Measurements from ENCODE around the gene ATP11B.
"Not testable (repeated sequence)": the region's sequence is repeated elsewhere in the genome, so short reads cannot be mapped to it uniquely, and the experiment has no call there.

Gene ATP11B

GRCh38 chr3:182821221-182821981, 28.1 kb downstream of the ATP11B start:
- DNase-seq (ENCODE audit: low spot score in 2 of 2), result no peak
- peaks cover 25% of the 10 kb centered on the region for H3K36me3 Mint-ChIP-seq (ENCODE audit: insufficient read depth)
- H3K4me3 Mint-ChIP-seq, result no peak overlapping the region
- no peaks in the 10 kb centered on the region for H3K9me3 Mint-ChIP-seq
- H3K27ac Mint-ChIP-seq (ENCODE audit: low read depth), result no peak overlapping the region
- no peaks in the 10 kb centered on the region for H3K27me3 Mint-ChIP-seq
- ATAC-seq (replicated peaks; ENCODE audit: extremely low read depth, poor library complexity, severe bottlenecking), result no peak
- H3K4me1 Mint-ChIP-seq, result peaks cover 35% of the 10 kb centered on the region

- not testable (repeated sequence) for H3K9me3 Mint-ChIP-seq; H3K27ac Mint-ChIP-seq (ENCODE audit: low read depth); H3K4me3 Mint-ChIP-seq; ATAC-seq (replicated peaks; ENCODE audit: extremely low read depth, poor library complexity, severe bottlenecking); DNase-seq (ENCODE audit: low spot score in 2 of 2); H3K27me3 Mint-ChIP-seq
- Mint-ChIP-seq H3K36me3 (ENCODE audit: insufficient read depth) (peaks cover 26% of the 10 kb centered on the region), H3K4me1 (peaks cover 42% of the 10 kb centered on the region)
Observed at GRCh38 chr3:182822260-182822659, 29.0 kb downstream of the ATP11B start.

- DNase-seq (ENCODE audit: low spot score in 2 of 2), result no peak
- Mint-ChIP-seq H3K9me3 (no peaks in the 10 kb centered on the region), H3K27me3 (no peaks in the 10 kb centered on the region), H3K4me3 (no peak overlapping the region), H3K4me1 (peaks cover 36% of the 10 kb centered on the region), H3K27ac (ENCODE audit: low read depth) (peak overlapping the region; percentile 12), H3K36me3 (ENCODE audit: insufficient read depth) (peaks cover 30% of the 10 kb centered on the region)
- ATAC-seq (replicated peaks; ENCODE audit: extremely low read depth, poor library complexity, severe bottlenecking), result no peak
Observed at GRCh38 chr3:182824957-182825356, 31.7 kb downstream of the ATP11B start.

DNA sequence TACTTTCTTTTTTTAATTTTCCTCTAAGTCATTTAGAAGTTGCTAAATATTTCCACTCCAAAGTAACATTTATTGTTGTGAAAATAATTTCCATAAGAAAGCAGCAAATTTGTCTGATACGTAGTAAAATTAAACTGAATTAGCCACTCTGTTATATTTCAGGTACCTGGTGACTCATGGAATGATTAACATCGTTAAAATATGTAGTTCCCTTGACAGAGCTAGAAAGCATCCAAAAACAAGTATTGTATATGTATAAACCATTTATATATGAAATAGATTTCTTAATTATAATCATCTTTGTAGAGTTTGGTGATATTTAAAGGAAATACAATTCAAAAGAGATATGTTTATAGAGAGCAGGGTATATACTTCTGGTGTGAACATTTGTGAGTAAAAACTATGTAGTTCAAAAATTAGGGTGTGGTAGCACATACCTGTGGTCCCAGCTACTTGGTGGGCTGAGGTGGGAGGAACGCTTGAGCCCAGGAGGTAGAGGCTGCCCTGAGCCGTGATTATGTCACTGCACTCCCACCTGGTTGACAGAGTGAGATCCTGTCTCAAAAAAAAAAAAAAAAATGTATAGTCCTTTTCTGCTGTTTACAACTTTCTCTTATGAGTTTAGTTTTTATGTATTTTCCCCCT, 36.6 kb downstream of the ATP11B start:
- ATAC-seq (replicated peaks; ENCODE audit: extremely low read depth, poor library complexity, severe bottlenecking) (no peak), DNase-seq (ENCODE audit: low spot score in 2 of 2) (no peak)
- peaks cover 45% of the 10 kb centered on the region for H3K36me3 Mint-ChIP-seq (ENCODE audit: insufficient read depth)
- H3K27ac Mint-ChIP-seq (ENCODE audit: low read depth), result no peak overlapping the region
- H3K4me3 Mint-ChIP-seq, result no peak overlapping the region
- no peaks in the 10 kb centered on the region for H3K27me3 Mint-ChIP-seq
- no peaks in the 10 kb centered on the region for H3K9me3 Mint-ChIP-seq
- H3K4me1 Mint-ChIP-seq, result peaks cover 32% of the 10 kb centered on the region

DNA sequence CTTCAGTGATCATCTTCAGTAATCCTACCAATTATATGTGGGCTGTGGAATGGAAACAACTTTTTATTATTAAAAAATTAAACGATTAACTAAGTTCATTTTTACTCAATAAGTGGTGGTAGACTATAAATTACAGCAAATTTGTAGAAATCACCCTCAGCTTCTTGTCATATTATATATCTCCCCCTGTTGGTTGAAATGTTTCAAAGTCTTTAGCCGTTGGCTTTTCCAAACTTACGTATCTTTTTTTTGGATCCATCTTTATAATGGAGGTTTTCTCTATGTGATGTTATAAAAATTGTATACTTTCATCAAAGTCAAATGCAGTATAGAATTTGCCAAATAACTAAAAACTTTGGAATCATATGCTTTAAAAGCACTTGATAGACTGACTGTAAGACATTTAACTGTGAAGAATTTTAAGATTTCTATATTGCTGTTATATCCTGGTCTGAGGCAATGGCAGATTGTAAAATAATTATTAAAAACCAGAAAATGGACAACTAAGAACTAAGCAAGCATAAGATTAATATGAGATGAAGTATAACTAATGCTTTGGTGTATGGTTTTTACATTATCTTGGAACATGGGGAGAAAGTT, 44.7 kb downstream of the ATP11B start:
- no peak for ATAC-seq (replicated peaks; ENCODE audit: extremely low read depth, poor library complexity, severe bottlenecking)
- peak overlapping the region; percentile 38 for H3K27ac Mint-ChIP-seq (ENCODE audit: low read depth)
- H3K9me3 Mint-ChIP-seq, result no peaks in the 10 kb centered on the region
- DNase-seq (ENCODE audit: low spot score in 2 of 2), result no peak
- H3K4me1 Mint-ChIP-seq, result peaks cover 11% of the 10 kb centered on the region
- peaks cover 51% of the 10 kb centered on the region for H3K36me3 Mint-ChIP-seq (ENCODE audit: insufficient read depth)
- no peaks in the 10 kb centered on the region for H3K27me3 Mint-ChIP-seq
- no peak overlapping the region for H3K4me3 Mint-ChIP-seq

DNA sequence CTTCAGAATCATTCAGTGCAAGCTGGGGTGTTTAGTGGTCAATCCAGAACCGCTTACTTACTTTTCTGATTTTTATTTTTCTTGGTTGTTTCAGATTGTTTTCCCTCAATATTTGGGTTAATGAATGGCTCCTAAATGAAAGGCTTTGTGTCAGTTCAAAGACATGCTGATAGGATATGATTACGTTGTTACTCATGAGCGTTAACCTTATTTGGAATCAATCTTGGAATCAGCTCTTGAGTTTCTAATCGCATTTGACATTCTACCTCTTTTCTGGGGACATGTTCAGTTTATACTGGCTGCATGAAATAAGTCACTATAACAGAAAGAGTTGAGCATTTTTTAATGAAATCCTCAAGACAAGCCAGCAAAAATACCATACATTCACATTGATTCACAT, 50.2 kb downstream of the ATP11B start:
- peaks cover 58% of the 10 kb centered on the region for H3K36me3 Mint-ChIP-seq (ENCODE audit: insufficient read depth)
- ATAC-seq (replicated peaks; ENCODE audit: extremely low read depth, poor library complexity, severe bottlenecking), result no peak

DNA sequence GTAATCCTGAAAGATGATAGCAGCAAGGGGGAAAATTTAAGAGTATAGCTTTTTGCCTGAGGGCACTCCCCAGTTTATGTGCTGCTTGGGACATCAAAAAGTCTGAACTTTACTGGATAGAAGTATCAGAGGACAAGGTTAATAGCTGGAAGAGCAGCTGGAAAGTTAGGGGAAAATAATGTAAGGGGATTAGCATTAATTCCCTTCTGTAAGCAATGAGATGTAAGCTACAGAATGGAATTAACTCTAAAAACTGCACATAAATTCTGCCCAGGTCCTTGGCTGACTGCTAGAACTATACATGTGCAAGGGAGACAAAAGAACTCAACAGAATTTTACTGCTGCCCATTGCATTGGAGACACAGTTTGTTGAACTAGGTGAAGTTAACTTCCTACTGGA, 55.6 kb downstream of the ATP11B start:
- no peak overlapping the region for H3K27ac Mint-ChIP-seq (ENCODE audit: low read depth)

More for the DNA sequence above, 50.2 kb downstream of the ATP11B start:
- H3K9me3 Mint-ChIP-seq, result no peaks in the 10 kb centered on the region
- no peak overlapping the region for H3K4me3 Mint-ChIP-seq
- no peak overlapping the region for H3K27ac Mint-ChIP-seq (ENCODE audit: low read depth)
- no peaks in the 10 kb centered on the region for H3K27me3 Mint-ChIP-seq
- no peak for DNase-seq (ENCODE audit: low spot score in 2 of 2)
- H3K4me1 Mint-ChIP-seq, result peaks cover 10% of the 10 kb centered on the region

DNA sequence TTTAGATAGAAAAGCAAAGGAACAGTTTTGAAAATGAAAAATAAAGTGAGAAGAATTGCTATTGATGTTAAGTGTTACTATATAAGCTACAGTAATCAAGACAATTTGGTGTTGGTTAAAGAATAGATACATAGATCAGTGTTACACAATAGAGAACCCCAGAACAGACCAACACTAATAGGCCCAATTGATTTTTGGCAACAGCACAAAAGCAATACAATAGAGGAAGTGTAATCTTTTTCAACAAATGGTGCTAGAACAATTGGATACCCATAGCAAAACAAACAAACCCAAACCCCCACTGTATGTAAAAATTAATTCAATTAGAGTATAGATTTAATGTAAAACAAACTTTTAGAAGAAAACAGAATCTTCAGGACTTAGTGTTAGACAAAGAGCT, 61.8 kb downstream of the ATP11B start:
- H3K4me1 Mint-ChIP-seq, result no peaks in the 10 kb centered on the region
- no peak overlapping the region for H3K27ac Mint-ChIP-seq (ENCODE audit: low read depth)
- no peaks in the 10 kb centered on the region for H3K27me3 Mint-ChIP-seq
- ATAC-seq (replicated peaks; ENCODE audit: extremely low read depth, poor library complexity, severe bottlenecking), result no peak
- H3K4me3 Mint-ChIP-seq, result no peak overlapping the region
- H3K36me3 Mint-ChIP-seq (ENCODE audit: insufficient read depth), result peaks cover 40% of the 10 kb centered on the region
- no peak for DNase-seq (ENCODE audit: low spot score in 2 of 2)
- no peaks in the 10 kb centered on the region for H3K9me3 Mint-ChIP-seq

More for the DNA sequence above, 55.6 kb downstream of the ATP11B start:
- Mint-ChIP-seq H3K4me3 (no peak overlapping the region), H3K36me3 (ENCODE audit: insufficient read depth) (peaks cover 66% of the 10 kb centered on the region), H3K9me3 (no peaks in the 10 kb centered on the region), H3K27me3 (no peaks in the 10 kb centered on the region), H3K4me1 (peaks cover 5% of the 10 kb centered on the region)
- DNase-seq (ENCODE audit: low spot score in 2 of 2) (no peak), ATAC-seq (replicated peaks; ENCODE audit: extremely low read depth, poor library complexity, severe bottlenecking) (no peak)

DNA sequence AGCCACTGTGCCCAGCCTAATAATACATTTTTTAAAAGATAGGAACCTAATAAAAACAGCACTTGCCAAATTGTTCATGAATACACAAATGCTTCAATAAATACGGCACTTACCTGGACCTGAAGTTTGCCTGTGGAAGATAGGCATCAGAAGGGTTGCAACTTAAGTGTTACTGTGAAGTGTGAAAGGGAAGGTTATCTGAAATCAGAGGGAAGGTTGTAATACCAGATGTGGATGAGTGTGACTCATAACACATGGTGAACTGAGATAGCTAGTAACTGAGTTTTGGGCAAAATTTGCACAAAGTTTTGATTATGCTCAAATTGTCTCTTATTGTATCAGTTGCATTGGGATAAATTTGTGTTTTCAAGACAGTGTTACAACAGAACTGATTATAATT, 68.0 kb downstream of the ATP11B start:
- H3K27ac Mint-ChIP-seq (ENCODE audit: low read depth), result no peak overlapping the region
- H3K27me3 Mint-ChIP-seq, result no peaks in the 10 kb centered on the region
- DNase-seq (ENCODE audit: low spot score in 2 of 2) (no peak), ATAC-seq (replicated peaks; ENCODE audit: extremely low read depth, poor library complexity, severe bottlenecking) (no peak)
- H3K9me3 Mint-ChIP-seq, result no peaks in the 10 kb centered on the region
- peaks cover 42% of the 10 kb centered on the region for H3K36me3 Mint-ChIP-seq (ENCODE audit: insufficient read depth)
- no peak overlapping the region for H3K4me3 Mint-ChIP-seq
- H3K4me1 Mint-ChIP-seq, result peaks cover 11% of the 10 kb centered on the region

DNA sequence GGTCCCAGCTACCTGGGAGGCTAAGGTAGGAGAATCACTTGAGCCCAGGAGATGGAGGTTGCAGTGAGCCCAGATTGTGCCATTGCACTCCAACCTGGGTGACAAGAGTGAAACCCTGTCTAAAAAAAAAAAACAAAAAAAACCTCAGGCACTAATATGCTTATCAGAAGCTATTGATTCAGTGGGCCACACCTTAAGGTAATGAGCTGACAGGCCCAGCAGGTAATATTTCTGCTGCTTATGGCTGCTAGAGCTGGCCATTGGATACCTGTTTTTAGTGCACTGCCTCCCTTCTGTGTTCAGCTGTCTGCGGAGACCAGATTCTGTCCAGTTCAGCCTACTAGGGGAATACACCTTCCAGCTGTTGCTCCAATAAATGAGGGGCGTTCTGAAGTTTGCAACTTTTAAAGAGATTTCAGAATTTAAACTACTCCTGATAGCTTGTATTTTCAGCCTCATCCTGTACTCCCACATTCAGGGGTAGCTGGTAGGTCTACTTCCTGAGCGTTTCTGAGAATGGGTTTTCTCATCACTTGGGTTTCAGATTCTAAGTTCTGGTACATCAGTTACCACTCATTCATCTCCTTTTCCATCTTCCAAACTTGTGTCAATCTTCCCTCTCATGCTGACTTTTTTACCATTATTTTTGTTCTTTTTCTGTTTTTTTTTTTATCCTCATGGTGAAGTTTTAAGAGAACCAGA, 69.0 kb downstream of the ATP11B start:
- Mint-ChIP-seq H3K27me3 (no peaks in the 10 kb centered on the region), H3K36me3 (ENCODE audit: insufficient read depth) (peaks cover 43% of the 10 kb centered on the region), H3K9me3 (no peaks in the 10 kb centered on the region), H3K4me3 (no peak overlapping the region), H3K27ac (ENCODE audit: low read depth) (no peak overlapping the region), H3K4me1 (peaks cover 11% of the 10 kb centered on the region)
- no peak for DNase-seq (ENCODE audit: low spot score in 2 of 2)
- ATAC-seq (replicated peaks; ENCODE audit: extremely low read depth, poor library complexity, severe bottlenecking), result no peak

DNA sequence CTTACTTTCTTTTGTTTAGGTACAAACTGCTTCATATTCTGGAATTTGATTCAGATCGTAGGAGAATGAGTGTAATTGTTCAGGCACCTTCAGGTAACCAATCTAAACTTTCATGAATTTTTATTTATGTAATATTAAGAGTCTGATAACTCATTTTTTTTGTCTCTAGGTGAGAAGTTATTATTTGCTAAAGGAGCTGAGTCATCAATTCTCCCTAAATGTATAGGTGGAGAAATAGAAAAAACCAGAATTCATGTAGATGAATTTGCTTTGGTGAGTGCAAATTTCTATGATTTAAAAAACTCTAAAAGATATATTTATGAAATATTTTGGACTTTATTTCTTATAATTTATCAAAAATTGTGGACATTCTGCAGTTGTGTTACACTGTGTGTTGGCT, 75.8 kb downstream of the ATP11B start:
- DNase-seq (ENCODE audit: low spot score in 2 of 2) (no peak), ATAC-seq (replicated peaks; ENCODE audit: extremely low read depth, poor library complexity, severe bottlenecking) (no peak)
- Mint-ChIP-seq H3K4me1 (peaks cover 6% of the 10 kb centered on the region), H3K36me3 (ENCODE audit: insufficient read depth) (peaks cover 56% of the 10 kb centered on the region), H3K4me3 (no peak overlapping the region), H3K27me3 (no peaks in the 10 kb centered on the region), H3K9me3 (no peaks in the 10 kb centered on the region), H3K27ac (ENCODE audit: low read depth) (no peak overlapping the region)

DNA sequence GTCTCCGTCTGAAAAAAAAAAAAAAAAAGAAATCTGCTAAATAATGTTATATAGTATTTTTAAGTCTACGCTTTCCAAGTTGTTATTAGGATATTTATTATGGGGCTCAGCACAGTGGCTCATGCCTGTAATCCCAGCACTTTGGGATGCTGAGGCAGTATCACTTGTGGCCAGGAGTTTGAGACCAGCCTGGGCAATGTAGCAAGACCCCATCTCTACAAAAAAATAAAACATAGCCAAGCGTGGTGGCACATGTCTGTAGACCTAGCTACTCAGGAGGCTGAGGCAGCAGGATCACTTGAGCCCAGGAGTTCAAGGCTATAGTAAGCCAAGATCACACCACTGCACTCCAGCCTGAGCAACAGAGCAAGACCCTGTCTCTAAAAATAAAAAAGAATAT, 77.6 kb downstream of the ATP11B start:
- H3K36me3 Mint-ChIP-seq (ENCODE audit: insufficient read depth), result peaks cover 61% of the 10 kb centered on the region
- not testable (repeated sequence) for H3K4me3 Mint-ChIP-seq; H3K4me1 Mint-ChIP-seq; ATAC-seq (replicated peaks; ENCODE audit: extremely low read depth, poor library complexity, severe bottlenecking); H3K27ac Mint-ChIP-seq (ENCODE audit: low read depth); DNase-seq (ENCODE audit: low spot score in 2 of 2); H3K9me3 Mint-ChIP-seq; H3K27me3 Mint-ChIP-seq
